PC-9 (cell line): ENCODE measurements around the gene BAD. TPM values are rescaled to one million over a fixed set of nuclear protein-coding genes. Genes with fewer than 3 reads are reported as not detected.

Source experiments
- BruUV-seq: library from RNA; stranded (reverse); fragments of 400-500 nt; replicated peaks from 2 replicates; lab custom pipeline; 2021; lab: Mats Ljungman, UMichigan
- CTCF ChIA-PET: fragments of 300-600 bp; sonication (Branson Sonifier 250); formaldehyde crosslinking; loops from one replicate; lab custom pipeline; 2022; ENCODE audit warnings: antibody characterized with exemption; lab: Charles Lee
- POLR2A ChIA-PET: fragments of 300-600 bp; sonication (Branson Sonifier 250); formaldehyde crosslinking; loops from one replicate; lab custom pipeline; 2022; ENCODE audit warnings: antibody characterized with exemption; ENCODE audit not compliant: unreplicated experiment; lab: Charles Lee
- DNase-seq, 2 experiments: peaks; one replicate each; pipeline versions ENCODE4 v3.0.0 to v3.0.0-alpha.2; 2015 to 2022; ENCODE audit warnings: mixed read lengths in 1 of 2
- H2AFZ ChIP-seq: fragments of 200-600 bp; sonication (generic); 2 replicates; pipeline ENCODE4 v1.8.1; 2017; ENCODE audit warnings: antibody characterized with exemption
- H3F3A ChIP-seq: fragments of 200-600 bp; sonication (generic); 2 replicates; pipeline ENCODE4 v1.8.1; 2017; ENCODE audit warnings: antibody characterized with exemption, mild to moderate bottlenecking, low read depth; ENCODE audit not compliant: insufficient read depth
- H3K27ac ChIP-seq: fragments of 200-600 bp; sonication (generic); 2 replicates; pipeline ENCODE4 v1.6.1; 2016; ENCODE audit warnings: mixed run types
- H3K27me3 ChIP-seq: fragments of 200-600 bp; sonication (generic); 2 replicates; pipeline ENCODE4 v1.6.1; 2016; ENCODE audit warnings: low read depth, mixed run types; ENCODE audit not compliant: insufficient read depth
- H3K36me3 ChIP-seq: fragments of 200-600 bp; sonication (generic); 2 replicates; pipeline ENCODE4 v1.6.1; 2016; ENCODE audit warnings: low read depth, mixed run types
- H3K4me1 ChIP-seq: fragments of 200-600 bp; sonication (generic); replicated peaks from 2 replicates; pipeline ENCODE4 v1.6.1; 2016; ENCODE audit warnings: mixed run types; ENCODE audit not compliant: insufficient read depth
- H3K4me2 ChIP-seq: fragments of 200-600 bp; sonication (generic); 2 replicates; pipeline ENCODE4 v1.6.1; 2017; ENCODE audit warnings: mixed run types
- H3K4me3 ChIP-seq: fragments of 200-600 bp; sonication (generic); 2 replicates; pipeline ENCODE4 v1.6.1; 2016; ENCODE audit warnings: mixed run types
- H3K79me2 ChIP-seq: fragments of 200-600 bp; sonication (generic); 2 replicates; pipeline ENCODE4 v1.6.1; 2017; ENCODE audit warnings: low read depth, mixed run types
- H3K9me2 ChIP-seq: fragments of 200-600 bp; sonication (generic); 2 replicates; pipeline ENCODE4 v1.8.1; 2017; ENCODE audit warnings: mild to moderate bottlenecking; ENCODE audit not compliant: insufficient read depth
- H3K9me3 ChIP-seq: fragments of 200-600 bp; sonication (generic); 2 replicates; pipeline ENCODE4 v1.8.1; 2016; ENCODE audit warnings: low read depth; ENCODE audit not compliant: insufficient read depth
- H4K20me1 ChIP-seq: fragments of 200-600 bp; sonication (generic); 2 replicates; pipeline ENCODE4 v1.8.1; 2017; ENCODE audit not compliant: insufficient read depth
- CTCF ChIP-seq: fragments of 200-600 bp; sonication (generic); conservative IDR thresholded peaks from 2 replicates; pipeline ENCODE4 v1.6.1; 2017; ENCODE audit warnings: mixed run types, antibody characterized with exemption, mild to moderate bottlenecking, moderate library complexity
- EZH2 ChIP-seq: fragments of 200-600 bp; sonication (generic); IDR thresholded peaks from 2 replicates; pipeline ENCODE4 v1.8.0; 2017; ENCODE audit warnings: antibody characterized with exemption, low read depth
- intact Hi-C: fragments of 100-400 bp; cut with micrococcal nuclease; formaldehyde crosslinking; loops from one replicate; pipeline ENCODE4 v1.10.0; 2022; ENCODE audit not compliant: unreplicated experiment
- total RNA-seq: library from RNA; stranded (reverse); gene quantifications from 2 replicates; pipeline ENCODE4 v1.2.3, GENCODE V29; 2021

Gene BAD
- total RNA-seq, 1 experiment from 2014 or later, result 94.3 TPM

DNA sequence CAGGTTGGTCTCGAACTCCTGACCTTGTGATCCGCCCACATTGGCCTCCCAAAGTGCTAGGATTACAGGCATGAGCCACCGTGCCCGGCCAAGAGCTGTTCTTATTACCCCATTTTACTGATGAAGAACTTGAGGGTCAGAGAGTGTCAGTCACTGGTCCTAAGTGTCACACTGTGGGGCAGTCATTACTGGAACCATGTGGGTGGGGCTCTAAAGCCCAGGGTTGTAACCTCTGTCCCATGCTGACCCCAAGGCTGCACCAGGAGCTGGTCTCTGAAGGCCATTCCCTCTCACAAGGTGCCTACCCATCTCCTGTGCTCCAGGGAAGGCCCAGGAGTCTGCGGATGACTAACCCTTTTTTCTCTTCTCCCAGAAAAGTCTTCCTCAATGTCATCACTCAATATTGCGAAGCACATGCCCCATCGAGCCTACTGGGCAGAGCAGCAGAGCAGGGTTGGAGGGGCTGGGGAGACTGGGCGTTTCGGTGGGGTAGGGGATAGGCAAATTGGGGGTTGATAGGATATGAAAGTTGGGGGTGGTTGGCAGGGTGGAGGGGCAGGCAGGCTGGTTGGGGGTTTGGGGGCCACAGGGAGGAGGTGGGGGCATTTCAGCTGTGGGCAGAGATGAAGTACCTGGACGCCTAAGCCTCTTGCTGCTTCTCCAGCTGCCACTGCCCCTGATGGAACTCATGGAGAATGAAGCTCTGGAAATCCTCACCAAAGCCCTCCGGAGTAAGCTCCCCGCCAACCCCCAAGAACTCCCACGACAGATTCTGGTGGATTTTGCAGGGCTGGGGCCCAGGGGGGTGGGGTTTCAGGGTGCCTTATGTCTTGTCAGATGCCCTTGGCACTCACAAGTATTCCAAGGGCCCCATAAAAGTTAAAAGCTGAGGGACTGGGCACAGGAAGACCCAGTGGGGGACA lies 18.9 kb upstream of the BAD start:
- no peaks in the 10 kb centered on the region for H3K9me2 ChIP-seq
- DNase-seq, result peak in 1 of 2 experiments; percentile 34
- H4K20me1 ChIP-seq, result no peaks in the 10 kb centered on the region; the same call in 1 of the 2 replicates
- peaks cover 24% of the 10 kb centered on the region; the same call in 1 of the 2 replicates for H3F3A ChIP-seq
- H3K9me3 ChIP-seq, result no peaks in the 10 kb centered on the region
- H3K79me2 ChIP-seq, result peaks cover 21% of the 10 kb centered on the region
- no peaks in the 10 kb centered on the region for H3K36me3 ChIP-seq
- no peak overlapping the region for H3K27ac ChIP-seq
- CTCF ChIA-PET, result interaction anchor here (0.6 to 1.9 kb wide), 11 partner anchors 14 to 345 kb away, joined by 3 to 22 read pairs (median 6); partner anchors contain the start of genes PPP1R14B, PRDX5 and TRMT112
- 0 out of 2 replicates have a peak, but pooled peaks cover 7% of the 10 kb centered on the region for H3K27me3 ChIP-seq
- H3K4me1 ChIP-seq, result peaks cover 27% of the 10 kb centered on the region
- POLR2A ChIA-PET, result interaction anchor here (0.5 kb wide), 2 partner anchors 27 to 118 kb away, joined by 7 to 19 read pairs; partner anchors contain the start of gene STIP1
- no peak for TF ChIP-seq CTCF
- no peak for TF ChIP-seq EZH2
- H3K4me3 ChIP-seq, result no peak overlapping the region; the same call in 1 of the 2 replicates
- BruUV-seq, result no TSS peak
- no peak overlapping the region for H2AFZ ChIP-seq
- peak overlapping the region; percentile 77 for H3K4me2 ChIP-seq
- intact Hi-C loops, result loop anchor here (1.0 to 10.0 kb wide), 6 partner anchors 15 to 469 kb away; partner anchors contain the start of genes COX8A, FKBP2, MARK2 and PRDX5

DNA sequence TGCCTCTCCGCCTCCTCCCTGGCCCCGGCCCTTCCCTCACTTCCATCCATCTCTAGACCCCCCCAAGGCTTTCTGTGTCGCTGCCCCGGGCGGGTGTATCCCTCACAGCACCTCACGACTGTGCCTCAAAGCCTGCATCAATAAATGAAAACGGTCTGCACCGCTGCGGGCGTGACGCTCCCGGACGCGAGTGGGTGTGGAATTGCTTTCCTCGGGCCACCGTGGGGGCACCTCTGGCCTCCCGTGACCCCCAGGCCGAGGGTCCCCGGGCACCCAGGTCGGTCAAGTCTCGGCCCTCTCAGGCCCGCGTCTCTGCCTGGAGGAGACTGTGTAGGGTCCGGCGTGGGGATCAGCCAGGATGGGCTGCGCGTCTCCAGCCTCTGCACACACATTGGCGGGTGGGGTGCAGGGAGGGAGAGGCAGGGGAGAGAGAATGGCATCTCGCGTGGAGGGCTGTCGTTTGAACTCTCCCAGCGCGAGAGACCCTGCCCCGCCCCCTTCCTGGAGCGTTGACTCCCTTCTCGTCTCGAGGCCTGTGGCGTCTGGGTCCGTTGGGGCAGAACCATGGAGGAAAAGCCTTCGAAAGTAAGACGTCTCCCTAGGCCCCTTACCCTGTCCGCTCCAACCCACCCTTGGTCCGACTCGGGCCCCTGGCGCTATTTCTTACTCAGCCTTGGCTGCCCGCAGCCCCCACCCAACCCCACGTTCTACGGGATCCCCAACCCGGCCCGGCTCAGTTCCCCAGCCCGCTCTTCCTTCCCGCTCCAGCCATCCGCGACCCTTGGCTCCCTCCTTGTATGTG lies 15.6 kb upstream of the BAD start, which contains the start of gene CATSPERZ:
CATSPERZ (plus strand) TSS at position 512 of the 802 bp plus-strand sequence; CDS start at position 565, 53 bp downstream.
- Histone ChIP-seq H3K4me3 (peak within 1 kb of the TSS; percentile 54), H3K4me2 (peak within 1 kb of the TSS; percentile 86), H3K27ac (no peak within 1 kb of the TSS), H3K27me3 (0 out of 2 replicates have a peak, but pooled peaks cover 7% of the 10 kb centered on the region), H3K36me3 (no peaks in the 10 kb centered on the region), H3K79me2 (no peaks in the 10 kb centered on the region), H2AFZ (peak within 1 kb of the TSS; percentile 83), H4K20me1 (no peaks in the 10 kb centered on the region), H3K9me3 (no peaks in the 10 kb centered on the region), H3K4me1 (peaks cover 14% of the 10 kb centered on the region), H3F3A (peaks cover 24% of the 10 kb centered on the region; the same call in 1 of the 2 replicates), H3K9me2 (no peaks in the 10 kb centered on the region)
- BruUV-seq, result no TSS peak
- intact Hi-C loops, result loop anchor here (10.0 kb wide), 2 partner anchors 325 to 465 kb away; partner anchors contain the start of genes COX8A and MARK2
- no peak for DNase-seq
- TF ChIP-seq CTCF, result no peak
- TF ChIP-seq EZH2, result no peak
- CTCF ChIA-PET, result interaction anchor here (0.5 to 2.3 kb wide), 12 partner anchors 14 to 388 kb away, joined by 3 to 23 read pairs (median 4); partner anchors contain the start of genes FKBP2, PPP1R14B and STIP1
- POLR2A ChIA-PET, result interaction anchor here (0.5 kb wide), 2 partner anchors 361 to 460 kb away, joined by 3 to 10 read pairs; no protein-coding TSS in a partner anchor
